HG02870 (cell line): ENCODE results near the gene SLAMF9.
A peak's percentile ranks its signal among the peaks of the same experiment; 100 is the strongest.

ENCODE experiments used
- ATAC-seq: cut with Tn5 transposase; IDR thresholded peaks from one replicate; pipeline ENCODE4 v1.9.1; 2021; ENCODE audit warnings: mild to moderate bottlenecking, moderate library complexity; ENCODE audit not compliant: unreplicated experiment

SLAMF9 gene

DNA sequence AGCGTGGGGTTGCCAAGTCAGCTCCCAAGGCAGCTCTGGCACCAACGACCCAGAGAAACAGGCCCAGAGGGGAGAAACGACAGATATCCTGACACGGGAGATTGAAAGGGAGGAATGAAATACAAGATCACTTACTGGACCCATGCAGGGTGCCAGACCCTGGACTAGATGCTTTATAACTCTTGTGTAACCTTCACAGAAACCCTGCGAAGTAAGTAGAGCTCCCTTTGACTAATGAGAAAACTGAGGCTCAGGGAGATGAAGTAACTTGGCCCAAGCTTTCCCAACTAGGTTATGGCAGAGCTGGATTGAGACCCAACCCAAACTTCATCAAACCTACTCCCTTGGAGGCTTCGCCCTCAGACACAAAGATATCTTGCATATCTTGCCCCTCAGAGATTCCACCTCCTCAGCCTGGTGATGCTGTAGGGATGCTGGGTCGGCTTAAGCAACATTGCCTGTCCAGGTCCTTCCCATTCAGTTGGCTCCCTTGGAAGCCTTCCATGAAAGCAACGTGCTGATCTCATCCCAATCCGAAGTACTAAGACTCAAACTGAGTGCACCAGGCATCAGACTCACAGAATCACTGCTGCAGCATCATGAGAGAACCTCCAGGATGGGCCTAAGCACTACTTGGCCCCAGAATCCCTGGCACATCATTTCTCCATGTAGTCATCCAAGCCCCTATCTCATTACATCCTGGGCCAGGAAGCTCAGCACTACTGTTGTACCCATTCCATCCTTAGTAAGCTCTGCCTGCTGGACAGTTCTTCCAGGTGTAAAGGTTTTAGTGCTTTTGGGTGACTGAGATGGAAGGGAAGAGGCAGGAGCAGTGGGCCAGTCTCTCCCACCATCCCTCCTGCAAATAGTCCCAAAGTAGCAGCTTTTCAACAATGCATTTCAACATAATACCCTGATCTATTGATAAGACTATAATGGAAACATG lies 7.5 kb downstream of the SLAMF9 start:
- ATAC-seq, result no peak

DNA sequence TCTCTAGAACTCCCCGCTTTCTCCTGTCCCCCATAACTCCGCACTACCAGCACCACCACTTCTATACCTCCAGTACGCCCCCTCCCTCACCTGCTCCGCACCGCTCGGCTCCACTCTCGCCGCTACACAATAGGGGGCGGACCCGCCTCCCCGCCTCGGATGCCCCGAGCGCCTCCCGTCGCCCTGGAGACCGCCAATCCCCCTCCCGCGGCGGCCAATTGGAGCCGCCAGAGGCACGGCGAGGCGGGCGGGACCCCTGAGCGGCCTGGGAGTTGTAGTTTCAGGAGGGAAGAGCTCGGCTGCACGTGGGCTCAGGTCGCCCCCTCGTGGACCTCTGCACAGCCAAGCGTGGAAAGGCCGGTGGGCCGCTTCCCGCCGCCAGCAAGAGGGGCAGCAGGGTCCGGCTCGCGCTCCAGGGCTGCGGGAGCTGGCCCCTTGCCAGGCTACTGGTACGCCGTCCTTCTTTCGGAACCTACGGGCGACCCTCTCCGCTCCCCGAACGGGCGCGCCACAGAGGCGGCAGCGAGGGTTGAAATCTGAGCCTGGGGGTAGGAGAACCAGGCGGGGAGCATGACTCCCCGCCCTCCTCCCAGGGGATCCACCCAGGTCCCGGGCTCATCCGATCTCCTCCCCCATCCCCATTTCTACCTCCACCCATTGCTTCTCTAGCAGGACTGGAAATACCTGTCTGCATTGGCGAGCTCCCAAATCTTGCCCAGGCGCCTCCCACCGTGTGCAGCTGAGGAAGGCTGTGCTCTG lies 8.4 kb downstream of the SLAMF9 start, which contains the start of gene IGSF9:
TSS of gene IGSF9 (minus strand) at position 131 of the 759 bp plus-strand sequence. CDS start 2,159 bp downstream, outside the sequence.
- ATAC-seq, result peak; percentile 63

DNA sequence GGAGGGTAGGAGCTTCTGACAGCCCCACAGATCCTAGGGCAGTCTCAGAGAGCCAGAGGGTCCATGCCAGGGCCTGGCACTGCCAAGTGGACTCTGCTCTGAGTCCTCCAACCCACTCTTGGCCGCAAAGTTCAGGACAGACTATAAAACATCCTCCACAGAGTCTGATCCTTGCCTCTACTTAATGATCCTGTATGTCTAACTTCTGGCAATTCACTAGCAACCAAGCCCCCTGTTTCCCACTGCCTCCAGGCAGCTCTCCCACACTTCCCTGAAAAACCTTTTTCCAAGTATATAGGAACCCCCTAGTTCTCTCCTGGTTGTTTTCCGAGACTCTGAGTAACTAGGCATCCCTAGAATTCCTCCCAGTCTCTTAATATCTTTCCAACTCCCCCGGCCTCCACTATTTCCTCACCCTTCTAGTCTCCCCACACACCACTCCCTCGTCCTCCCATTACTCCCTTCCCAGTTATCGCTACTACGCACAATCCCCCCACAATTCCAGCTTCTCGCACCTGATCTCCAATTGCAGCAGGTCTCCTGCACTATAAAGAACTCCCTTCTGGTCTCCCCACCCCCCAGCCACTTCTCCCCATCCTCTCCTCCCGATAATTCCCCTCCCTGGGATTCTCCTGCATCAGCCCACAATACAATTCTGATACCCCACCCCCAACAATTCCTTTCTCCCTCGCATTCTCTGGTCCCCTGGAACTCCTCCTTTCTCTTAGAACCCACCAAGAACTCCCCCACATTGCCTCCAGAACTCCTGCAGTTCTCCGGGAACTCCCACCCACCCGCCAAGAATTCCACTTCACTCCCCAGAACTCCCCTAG lies 9.2 kb downstream of the SLAMF9 start:
- ATAC-seq, result no peak

DNA sequence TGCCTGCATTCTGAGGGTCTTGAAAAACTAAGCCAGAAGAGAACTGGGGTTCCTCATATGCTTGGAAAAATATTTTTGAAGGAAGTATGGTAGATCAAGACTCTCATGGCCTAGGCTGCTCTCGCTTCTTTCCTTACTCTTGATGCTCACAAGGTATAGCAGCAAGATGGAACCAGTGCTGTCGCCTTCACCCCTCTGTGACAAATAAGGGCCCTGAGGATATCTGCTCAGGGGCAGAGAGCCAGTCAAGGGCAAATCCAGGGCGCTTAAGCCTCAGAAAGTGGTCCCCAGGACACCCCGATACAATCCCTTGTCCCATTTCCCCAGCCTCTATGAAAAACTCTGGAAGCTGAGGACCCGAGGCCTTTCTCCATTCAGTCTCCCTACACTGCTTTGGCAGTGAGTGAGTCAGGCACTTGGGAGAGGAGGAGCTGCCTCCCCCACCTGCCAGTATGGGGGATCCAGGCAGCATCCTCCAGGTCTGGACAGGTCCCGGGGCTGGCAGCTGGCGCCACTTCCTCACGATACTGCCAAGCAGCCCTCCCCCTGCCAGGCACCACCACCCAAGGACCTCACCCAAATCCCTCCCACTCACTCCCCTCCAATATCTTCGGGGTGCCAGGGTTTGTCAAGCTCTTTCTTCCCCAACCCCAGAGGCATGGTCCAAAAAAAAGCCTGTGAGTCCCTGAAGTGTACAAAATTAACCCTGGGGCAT lies 10.0 kb downstream of the SLAMF9 start:
- no peak for ATAC-seq

DNA sequence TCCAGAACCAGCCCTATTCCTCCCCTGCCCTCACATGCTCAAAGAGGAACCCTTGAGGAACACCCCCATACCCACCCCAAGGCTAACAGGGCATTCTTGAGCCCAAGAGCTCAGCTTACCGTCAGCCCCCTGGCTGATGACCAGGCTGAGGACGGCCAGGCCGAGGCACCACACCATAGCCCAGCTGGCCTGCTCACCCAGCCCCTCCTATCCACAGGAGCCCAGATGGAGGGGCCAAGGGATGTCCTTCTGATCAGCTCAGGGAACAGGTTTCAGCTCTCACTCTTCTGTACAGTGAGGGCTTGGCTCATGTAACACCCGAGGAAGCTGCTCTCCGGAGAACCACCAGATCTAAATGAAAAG lies 10.8 kb downstream of the SLAMF9 start:
- ATAC-seq, result no peak

DNA sequence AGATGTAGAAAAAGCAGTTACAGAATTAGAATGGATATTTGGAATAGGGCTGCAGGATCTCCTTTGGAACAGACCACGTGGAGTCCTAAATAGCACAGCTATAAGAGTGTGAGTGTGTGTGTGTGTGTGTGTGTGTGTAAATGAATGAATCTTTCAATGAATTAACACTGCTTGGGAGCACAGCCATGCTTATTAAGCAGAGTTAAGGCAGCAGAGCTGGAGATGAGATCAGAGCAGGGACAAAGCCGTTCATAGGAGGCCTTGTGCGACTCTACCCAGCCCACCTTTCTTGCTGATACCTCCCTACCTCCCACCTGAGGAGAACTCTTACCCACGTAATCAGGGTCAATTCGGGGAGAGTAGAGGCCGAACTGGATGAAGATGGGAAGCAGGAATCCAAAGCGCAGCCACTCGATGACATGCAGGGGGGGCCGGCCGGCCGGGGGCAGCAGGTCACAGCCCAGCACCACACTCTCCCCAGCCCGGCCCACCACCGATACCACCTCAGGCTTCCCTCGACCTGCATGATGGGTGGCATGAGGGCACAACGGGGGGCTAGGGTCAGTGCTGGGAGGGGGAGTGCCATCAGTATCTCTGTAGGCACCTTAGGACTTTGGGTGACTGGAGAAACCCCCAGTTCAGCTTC lies 11.3 kb downstream of the SLAMF9 start:
- ATAC-seq, result no peak

DNA sequence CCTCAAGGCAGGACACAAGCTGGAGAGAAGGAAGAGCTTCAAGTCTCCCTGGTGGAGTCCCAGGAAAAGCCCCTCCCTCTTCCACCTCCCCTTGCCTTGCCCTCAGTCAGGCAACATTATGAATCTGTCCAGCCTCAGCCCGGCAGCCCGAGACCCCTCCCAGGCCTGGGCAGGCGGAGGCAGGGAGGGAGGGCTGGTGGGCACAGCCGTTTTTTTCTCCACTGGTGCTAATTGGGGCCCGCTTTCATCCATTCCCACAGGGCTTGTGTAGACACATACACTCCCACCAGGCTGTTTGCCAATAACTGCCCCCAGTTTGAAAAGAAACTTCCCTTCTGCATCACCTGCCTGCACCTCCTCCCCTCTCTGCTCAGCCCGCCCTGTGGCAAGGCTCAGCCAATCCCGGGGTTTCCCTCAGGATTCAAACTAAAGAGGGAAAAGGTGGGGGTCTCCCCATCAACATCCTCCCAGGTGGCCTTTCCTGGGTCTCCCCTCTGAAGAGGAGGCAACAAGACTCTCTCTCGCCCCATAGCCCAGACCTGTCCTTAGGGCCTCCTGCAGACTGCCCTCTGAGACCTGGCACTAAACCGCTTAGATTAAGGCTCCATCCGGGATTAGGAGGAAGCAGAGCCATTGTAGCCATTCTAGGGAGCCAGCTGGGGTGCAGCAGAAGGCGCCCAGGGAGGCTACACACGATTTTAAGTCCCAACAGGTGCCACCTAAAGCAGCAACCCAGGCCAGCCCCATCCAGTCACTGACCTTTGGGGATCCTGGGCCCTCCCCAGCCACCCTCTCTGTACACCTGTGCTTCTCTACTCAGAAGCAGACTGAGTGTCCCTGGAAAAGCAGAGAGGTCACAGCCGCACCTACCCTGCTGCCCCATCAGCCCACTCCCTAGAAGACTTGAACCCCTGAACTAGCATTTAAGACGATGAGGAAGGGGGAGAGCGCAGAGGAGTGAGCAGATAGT lies 12.2 kb downstream of the SLAMF9 start:
- no peak for ATAC-seq

DNA sequence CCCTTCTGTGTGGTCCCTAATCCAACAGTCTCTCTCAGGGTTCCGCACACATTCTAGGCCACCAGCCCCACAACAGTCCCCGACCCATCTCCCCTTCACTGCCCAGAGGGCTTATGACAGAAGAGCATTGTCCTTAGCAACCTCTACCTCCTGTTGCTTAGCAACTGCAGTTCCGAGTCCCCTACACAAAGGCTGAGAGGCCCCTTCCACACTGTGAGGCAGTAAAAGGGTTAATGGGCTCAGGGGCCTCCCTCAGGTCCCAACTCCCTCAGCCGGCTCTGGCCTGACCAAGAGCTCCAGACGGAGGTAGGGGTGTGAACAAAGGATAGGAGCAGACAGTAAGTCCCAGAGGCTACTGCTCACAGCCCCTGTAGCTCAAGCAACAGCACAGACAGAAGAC lies 12.9 kb downstream of the SLAMF9 start:
- no peak for ATAC-seq

DNA sequence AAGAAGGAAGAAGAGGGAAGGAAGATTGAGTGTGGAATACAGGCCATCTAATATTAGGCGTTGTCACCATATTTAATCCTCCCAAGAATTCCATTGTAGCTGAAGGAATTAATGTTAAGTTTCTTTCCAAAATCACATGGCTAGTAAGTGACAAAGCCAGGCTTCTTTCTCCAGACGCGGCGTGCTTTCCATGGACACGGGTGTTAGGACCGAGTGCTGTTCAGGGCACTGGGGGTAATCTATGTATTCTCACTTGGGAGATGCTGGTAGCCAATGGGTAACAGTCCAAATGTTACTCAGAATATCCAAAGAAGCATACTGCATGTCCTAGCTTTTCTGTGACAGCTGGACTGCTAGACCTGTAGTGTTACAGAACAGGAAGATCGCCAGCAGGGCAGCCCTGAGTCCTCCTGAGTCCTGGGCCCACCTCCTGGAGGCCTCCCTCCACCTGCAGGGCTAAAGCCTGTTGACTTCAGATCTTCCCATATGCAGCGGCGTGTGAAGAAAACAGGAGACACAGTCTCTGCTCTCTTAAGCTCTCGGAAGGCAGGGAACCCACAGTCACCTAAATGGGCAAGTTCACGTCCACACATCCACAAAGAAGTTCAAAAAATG lies 13.9 kb downstream of the SLAMF9 start:
- ATAC-seq, result no peak

DNA sequence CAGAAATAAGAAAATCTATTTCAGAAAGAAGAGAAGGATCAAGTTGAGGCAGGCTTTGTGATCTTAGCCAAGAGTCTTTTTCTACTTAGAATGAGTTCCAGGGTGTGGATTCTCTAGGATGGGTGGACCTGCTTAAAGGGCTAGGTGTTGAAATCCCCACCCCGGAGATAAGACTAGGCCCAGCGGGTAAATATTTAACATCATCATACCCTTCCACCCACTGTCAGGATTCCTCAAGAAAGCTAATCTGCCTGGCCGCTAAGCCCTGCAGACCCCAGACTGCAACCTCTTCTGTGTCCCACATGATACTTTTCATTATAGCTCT lies 14.4 kb downstream of the SLAMF9 start:
- no peak for ATAC-seq

DNA sequence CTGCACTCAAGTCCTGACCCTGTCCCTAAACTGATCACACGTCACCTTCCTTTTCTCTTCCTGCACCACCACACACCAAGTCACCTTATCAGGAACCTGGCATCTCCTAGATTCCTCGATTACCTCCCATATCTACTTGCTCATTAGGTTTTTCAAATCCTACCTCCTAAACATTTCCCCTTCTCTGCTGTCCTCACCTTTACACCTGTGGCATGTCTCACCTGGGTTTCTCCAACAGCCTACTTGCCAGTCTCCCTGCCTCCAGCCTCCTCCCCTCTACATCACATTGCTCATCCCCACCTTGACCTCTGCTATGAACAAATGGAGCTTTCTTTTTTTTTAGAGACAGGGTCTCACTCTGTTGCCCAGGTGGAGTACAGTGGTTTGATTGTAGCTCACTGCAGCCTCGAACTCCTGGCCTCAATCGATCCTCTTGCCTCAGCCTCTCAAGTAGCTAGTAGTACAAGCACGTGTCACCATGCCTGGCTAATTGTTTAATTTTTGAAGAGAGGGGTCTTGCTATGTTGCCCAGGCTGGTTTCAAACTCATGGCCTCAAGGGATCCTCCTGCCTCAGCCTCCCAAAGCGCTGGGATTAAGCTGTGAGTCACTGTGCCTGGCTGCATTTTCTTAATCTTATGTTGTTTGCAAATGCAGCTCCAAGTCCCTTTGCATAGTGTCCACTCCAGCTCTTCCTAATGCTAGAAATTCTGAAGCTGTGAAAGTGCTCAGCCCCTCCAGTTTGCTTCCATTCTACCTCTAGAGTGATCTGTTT lies 14.9 kb downstream of the SLAMF9 start:
- ATAC-seq, result no peak

DNA sequence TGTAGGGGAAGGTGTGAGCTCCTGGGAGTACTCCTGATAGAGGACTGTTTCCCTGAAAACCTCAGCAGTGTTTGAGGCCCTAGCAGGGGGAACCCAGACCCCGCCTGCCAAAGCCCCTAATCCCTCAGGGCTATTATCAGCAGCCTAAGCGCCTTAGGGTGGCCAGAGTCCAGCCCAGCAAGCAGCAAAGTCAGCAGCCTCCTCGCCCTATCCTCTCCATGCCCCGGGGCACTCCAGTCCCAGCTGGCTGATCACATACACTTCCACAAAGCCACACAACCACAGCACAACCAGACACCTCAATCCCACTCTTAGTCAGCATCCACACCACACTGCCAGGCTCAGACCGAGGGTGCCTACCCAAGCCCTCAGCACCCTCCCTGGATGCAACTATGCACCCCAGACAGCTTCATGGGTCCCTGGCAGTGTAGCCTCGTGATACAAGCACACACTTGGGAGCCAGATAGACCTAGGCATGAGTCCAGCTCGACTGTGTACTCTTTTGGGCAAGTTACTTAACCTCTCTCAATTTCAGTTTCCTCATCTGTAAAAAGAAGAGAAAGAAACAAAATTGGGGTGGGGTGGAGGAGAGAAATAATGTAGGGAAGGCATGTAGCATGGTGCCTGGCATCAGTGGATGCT lies 15.7 kb downstream of the SLAMF9 start:
- ATAC-seq, result no peak

DNA sequence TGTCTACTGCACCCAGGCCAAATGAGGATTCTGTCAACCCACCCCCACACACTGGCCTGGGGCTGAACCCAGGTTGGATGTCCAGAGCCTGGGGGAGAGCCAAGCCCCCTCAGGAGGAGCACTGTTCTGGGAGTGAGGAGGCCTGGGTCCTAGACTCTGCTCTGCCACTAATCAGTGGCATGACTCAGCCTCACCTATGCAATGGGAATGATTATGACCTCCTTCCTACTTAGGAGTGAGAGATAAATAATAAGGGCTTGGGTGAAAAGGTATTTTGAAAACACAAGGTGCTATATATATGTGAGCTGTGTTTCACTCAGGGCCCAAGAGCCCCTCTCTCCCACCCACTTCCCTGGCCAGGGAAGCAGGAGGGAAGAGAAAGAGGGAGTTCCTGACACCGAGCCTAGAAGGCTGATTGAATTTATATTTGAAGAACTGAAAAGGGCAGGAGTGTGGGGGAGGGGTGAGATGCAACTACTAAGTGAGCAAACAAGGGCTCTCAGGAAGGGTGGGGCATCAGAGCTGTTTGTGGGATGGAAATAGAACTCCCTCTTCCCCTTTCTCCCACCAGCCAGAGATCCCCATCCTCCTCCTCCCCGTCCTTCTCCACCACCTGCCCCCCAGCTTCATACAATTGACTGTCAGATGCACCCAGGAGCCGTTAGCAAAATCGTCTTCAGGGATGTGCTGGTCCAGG lies 16.8 kb downstream of the SLAMF9 start:
- no peak for ATAC-seq

DNA sequence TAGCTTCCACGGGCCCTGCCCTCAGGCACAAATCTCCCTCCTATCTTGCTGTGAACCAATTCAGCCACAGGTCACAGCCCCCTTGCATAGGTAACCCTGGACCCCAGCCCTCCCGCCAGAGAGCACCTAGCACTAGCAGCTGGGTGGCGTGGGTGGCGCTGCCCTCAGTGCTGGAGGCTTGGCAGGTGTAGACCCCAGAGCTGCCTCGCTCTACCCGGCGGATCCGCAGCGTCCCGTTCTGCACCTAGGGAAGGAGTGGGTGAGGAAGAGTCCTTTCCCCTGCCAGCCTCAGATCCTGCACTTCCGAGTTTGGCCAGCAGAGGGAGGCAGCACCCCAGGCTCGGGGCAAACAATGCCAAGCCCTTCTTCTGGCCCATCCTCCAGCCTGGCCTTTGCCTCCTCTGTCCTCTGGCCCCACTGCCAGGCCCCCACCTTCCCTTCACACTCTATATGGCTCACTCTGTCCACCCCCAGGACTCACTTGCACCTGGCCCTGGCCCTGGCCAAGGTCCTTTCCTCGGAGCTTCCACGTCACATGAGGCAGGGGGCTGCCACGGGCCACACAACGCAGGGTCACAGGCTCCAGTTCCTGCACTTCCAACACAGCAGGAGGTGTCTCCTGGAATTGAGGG lies 17.6 kb downstream of the SLAMF9 start:
- no peak for ATAC-seq

DNA sequence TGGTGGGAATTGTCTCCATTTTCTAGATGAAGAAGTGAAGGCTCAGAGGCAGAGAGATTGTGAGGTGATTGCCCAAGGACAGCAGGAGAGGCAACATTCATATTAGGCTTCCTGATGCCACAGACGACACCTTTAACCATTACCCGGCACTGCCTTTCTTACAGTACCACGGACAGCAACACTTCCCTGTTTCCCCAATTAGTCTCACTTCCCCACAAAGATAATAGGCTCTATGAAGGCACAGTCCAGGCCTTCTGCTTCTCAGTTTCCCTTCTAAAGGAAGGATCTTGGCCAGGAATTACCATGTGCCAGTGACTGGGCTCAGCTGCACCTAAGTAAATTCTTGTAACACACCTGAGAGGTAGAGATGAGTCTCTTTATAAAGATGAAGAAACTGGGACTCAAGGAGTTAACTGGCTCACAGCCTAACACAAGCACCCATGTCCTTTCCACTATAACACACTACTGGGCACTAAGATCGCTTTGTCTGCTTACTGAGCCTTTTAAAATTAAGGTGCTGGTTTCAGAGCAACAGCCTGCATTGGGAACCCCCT lies 18.2 kb downstream of the SLAMF9 start:
- no peak for ATAC-seq

DNA sequence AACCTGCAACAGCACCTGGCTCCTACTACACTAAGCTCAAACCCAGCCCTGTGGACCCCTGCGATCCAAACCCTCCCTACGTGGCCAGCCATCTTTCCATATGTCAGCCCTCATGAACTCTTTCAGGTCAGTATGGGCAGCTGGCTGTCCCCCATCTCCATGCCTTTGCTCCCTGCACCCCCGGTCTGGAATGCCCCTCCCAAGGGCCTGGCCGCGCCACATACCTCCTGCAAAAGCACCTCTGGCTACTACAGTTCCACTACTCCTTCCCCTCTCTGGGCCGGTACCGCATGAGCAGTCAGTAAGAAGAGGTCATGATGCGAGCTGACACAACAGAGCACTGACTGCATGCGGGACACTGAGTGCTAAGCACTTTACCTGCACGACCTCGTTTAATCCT lies 18.7 kb downstream of the SLAMF9 start:
- no peak for ATAC-seq
